Medulla oblongata (tissue), 1 donor: ENCODE results near the gene MYL12B.

Source experiments
- DNase-seq: peaks from one replicate; pipeline ENCODE4 v3.0.0-alpha.2; 2015; ENCODE audit errors: extremely low spot score

MYL12B gene

DNA sequence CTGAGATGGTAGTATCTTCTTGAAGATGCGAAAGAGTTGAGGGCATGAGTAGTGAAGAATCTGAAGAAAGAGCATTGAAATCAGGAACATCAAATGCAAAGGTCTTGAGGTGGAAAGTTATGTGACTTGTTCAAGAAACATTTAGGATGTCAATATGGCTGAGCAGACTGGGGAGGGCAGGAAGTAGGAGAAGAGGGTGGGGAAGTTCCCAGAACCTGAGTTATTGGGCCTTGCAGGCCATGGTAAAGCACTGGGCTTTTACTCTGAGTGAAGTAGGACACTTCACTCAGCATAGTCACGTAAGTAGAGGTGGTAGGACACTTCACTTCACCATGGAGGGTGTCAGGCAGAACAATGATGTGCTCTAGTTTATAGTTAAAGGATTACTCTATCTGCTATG is 26.1 kb upstream of the MYL12B start:
- DNase-seq = no peak

GRCh38 chr18:3236470-3236869 is 25.5 kb upstream of the MYL12B start:
- DNase-seq = no peak

- no peak for DNase-seq
These were observed 23.2 kb upstream of the MYL12B start for GRCh38 chr18:3238742-3239141.

GRCh38 chr18:3245185-3245564 is 16.8 kb upstream of the MYL12B start:
- no peak for DNase-seq

DNA sequence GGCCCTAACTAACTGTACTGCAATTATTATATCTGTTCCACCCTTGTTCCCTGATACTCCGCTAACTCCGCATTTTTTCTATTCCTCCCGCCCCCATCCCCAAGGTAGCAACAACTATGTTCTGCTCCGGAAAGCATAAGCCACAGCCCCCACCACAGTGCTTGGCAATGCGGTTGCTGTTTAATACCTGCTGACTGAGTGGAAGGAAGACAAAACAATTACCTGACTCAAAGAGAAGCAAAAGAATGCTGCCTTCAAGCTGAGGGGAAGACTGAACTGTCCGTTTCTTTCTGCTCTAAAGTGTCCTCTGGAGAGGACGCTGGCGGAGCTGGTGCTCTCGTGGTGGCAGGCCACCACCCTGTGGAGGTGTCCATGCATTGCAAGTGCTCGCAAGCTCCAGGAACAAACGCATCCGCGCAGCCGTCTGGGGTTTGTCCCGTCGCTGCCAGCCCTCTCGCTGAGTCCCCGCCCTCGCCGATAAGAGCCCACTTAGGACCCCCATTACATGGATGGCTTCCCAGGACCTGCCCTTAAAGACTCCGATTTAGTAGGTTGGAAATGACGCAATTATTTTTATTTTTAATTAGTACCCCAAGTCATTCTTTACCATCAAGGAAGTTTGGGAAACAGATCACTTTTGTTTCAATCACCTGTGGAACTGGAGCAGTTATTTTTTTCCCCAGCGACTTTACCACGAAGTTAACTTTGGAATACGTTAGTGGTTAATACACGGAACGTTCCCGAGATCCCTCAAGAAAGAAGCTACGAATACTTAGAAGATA is 15.9 kb upstream of the MYL12B start:
- peak; percentile 95 for DNase-seq

- DNase-seq = no peak
These were observed 15.2 kb upstream of the MYL12B start for GRCh38 chr18:3246635-3247239.

DNA sequence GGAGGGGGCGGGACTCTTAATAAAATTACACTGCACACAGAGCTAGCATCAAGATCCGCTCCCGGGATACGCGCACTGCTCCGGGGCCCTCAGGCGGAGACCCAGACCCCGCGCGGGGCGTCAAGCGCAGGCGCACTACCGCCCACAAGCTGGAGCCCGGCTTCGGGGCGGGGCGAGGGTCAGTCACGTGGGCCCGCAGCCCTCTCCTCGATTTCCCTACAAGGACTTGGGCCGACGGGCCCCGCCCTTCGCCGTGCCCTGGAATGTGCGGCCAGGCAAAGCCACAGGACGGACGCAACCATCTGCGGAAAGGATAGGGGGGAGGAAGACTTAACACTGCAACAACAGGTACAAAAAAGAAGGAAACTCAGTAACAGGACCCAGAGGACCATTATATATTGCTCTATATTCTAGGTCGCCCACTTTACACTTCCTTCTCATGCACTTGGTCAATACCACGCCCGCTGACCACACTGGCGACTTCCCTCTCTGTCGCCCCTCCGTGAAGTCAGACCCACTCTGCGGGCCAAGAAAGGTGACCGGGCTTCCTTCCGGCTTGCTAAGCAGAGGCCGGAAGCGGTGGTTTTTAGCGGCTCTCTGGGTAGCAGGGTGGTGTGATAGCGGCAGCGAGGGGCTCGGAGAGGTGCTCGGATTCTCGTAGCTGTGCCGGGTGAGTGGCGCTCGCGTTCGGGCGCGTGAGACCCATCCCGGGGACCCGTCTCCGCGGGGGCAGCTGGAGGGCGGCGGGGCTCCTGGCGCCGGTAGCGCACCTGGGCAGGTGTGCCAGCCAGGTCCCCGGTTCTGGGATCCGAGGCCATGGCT is 14.5 kb upstream of the MYL12B start, which contains the start of gene MYL12A:
Gene MYL12A (plus strand): TSS at position 562 of the 822 bp plus-strand sequence. CDS start 5,447 bp downstream, outside the sequence.
- DNase-seq = peak; percentile 98

GRCh38 chr18:3248062-3248657 is 13.8 kb upstream of the MYL12B start:
- peak; percentile 50 for DNase-seq

GRCh38 chr18:3248658-3249359 is 13.1 kb upstream of the MYL12B start:
- DNase-seq = no peak

DNA sequence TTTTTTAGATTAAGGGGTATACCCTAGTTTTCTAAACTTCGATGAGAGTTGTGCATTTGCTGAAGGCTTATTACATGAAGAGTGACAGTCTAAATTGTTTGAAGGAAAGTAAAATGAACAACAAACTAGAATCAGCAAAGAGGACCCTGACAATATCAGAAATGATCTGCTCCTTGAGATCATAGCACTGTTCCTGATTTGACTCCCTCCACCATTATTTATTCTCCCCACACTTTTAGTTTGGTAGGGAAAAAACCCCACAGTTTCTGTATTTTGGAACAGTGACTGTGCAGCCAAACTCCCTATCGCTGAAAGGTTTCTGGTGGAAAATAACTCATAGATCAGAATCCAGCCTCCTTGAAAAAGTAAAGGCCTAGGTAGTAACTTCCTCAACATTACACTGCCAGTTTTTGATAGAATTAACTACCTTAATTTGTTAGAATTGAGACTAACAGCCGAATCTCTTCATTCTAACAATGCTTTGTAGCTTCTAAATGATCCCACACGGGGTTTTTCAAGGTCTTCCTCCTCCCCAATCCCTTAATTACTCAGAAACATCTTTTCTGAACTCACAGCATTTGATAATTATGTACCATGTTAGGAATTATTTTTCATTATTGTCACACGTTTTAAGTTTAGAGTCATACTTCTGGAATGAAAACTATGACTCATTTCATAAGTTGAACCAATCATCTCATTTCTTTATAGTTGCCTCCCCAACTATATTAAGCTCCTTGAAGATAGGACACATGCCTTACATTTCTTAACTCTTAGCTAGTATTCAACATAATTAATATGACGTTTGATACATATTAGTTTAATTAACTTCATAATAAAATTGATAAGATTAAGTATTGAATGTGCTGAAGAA is 11.5 kb upstream of the MYL12B start:
- no peak for DNase-seq

- no peak for DNase-seq
These were observed 10.5 kb upstream of the MYL12B start for GRCh38 chr18:3251249-3251962.

DNA sequence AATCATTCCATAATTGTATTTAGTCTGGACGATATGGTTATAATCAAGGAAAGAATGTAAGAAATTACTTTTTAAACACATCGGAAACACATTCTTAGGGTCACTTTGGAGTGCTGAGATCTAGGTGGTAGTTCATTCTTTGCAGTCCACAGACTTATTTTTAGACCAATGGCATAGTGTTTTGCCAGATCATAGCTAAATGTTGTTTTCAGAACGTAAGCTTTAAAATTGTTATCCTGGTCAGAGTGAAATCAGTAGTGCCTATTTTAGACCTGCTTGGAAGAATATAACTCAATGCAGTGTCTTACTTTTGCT is 10.0 kb upstream of the MYL12B start:
- DNase-seq = no peak

GRCh38 chr18:3252843-3253242 is 9.1 kb upstream of the MYL12B start:
- no peak for DNase-seq

DNA sequence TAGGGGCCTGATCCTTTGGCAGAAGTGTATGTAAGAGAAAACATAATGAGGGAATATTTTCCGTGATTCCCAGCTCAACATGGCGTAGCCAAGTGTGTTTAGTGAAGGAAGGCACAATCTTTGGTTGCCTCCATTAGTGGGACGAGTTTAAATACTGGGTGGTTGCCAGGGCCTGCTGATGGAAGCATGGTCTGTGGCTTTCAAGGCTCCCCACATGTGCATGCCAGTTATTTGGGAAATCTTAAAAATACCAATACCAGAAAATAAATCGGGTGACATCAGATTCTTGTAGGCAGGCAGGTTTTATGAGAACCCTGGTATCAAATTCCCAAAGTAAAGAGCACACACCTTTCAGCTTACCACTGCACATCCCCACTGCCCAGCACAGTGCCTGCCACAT is 7.2 kb upstream of the MYL12B start:
- DNase-seq = no peak

- DNase-seq = no peak
These were observed 6.2 kb upstream of the MYL12B start for GRCh38 chr18:3255611-3256165.

- DNase-seq = no peak
These were observed 5.0 kb upstream of the MYL12B start for GRCh38 chr18:3256693-3257626.

- no peak for DNase-seq
These were observed 4.3 kb upstream of the MYL12B start for GRCh38 chr18:3257627-3258120.

DNA sequence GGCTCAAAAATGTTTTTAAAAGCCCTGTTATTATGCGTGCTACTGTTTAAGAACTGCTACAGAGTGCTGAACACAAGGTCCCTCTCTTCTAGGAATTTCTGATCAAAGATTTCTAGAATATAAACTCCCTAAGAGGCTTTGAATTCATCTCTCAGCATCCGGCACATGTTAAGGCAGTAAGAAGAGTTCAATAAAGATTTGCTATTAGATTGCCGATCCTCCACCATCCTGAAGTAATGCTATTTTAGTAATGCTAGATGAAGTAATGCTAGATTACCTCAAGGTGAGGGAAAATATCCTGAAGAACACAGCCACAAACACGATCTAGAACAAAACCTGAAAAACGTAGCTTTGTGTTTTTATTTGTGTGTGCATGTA is 949 bp upstream of the MYL12B start:
- no peak for DNase-seq
